Posterior cingulate gyrus (tissue), 11 donors: Measurements from ENCODE around the gene AP5S1.
"Not testable (repeated sequence)": the region's sequence is repeated elsewhere in the genome, so short reads cannot be mapped to it uniquely, and the experiment has no call there.

Experiments
- DNase-seq, 10 donors: peaks; one replicate each; pipeline versions ENCODE4 v3.0.0 to v3.0.0-alpha.2; 2020 to 2021; ENCODE audit warnings: mixed read lengths in 3 of 10
- intact Hi-C: fragments of 100-400 bp; cut with DNase I; formaldehyde crosslinking; loops from one replicate; pipeline ENCODE4 v1.15.1; 2023

The AP5S1 gene

DNA sequence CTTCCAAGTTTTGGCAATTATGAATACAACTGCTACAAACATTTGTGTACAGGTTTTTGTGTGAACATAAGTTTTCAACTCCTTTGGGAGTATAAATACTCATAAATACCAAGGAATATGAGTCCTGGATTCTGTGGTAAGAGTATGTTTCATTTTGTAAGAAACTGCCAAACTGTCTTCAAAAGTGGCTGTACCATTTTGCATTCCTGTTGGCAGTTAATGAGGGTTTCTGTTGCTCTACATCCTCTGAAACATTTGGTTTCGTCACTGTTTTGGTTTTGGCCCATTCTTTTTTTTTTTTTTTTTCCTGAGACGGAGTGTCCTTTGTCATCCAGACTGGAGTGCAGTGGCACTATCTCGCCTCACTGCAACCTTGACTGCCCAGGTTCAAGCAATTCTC, 8.5 kb downstream of the AP5S1 start:
- intact Hi-C loops = no loop called here
- no peak for DNase-seq

DNA sequence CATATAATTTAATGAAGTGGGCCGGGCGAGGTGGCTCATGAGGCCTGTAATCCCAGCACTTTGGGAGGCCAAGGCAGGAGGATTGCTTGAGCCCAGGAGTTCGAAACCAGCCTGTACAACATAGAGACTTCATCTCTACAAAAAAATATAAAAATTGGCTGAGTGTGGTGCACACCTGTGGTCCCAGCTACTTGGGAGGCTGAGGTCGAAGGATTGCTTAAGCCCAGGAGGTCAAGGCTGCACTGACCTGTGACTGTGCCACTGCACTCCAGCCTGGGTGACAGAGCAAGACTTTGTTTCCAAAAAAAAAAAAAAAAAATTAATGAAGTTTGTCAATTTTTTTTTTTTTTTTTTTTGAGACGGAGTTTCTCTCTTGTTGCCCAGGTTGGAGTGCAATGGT, 9.5 kb downstream of the AP5S1 start:
- DNase-seq, intact Hi-C loops: not testable (repeated sequence)

DNA sequence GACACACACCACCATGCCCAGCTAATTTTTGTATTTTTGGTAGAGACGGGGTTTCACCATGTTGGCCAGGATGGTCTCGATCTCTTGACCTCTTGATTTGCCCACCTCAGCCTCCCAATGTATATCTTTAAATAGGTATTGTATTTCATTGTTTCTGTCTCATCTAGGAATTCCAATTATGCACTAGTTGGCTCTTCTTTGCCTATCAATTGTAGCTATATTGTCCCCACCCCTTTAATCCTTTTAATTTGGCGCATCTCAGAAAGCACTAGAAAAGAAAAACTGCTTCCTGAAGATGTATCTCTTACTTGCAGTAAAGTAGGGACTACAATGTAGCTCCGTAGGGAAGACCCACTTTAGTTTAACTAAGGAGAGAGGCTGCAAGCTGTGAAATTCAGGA, 15.8 kb downstream of the AP5S1 start:
- intact Hi-C loops = no loop called here
- no peak for DNase-seq

DNA sequence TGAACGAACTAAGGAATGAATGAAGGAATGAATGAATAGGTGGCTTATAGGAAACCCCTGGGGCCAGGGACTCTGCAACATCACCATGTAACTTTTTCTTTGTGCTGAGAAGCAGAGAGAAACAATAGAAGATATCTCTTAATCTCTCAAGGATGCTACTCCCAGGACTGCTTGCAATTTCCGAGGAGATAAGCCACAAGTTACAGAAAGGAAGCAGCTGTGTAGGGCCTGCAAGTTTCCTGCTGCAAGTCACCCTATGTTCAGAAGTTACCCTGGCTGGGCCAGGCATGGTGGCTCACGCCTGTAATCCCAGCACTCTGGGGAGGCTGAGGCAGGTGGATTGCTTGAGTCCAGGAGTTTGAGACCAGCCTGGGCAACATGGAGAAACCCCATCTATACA, 19.0 kb downstream of the AP5S1 start:
- intact Hi-C loops = no loop called here
- peak in 1 of 10 donors; percentile 7 for DNase-seq

DNA sequence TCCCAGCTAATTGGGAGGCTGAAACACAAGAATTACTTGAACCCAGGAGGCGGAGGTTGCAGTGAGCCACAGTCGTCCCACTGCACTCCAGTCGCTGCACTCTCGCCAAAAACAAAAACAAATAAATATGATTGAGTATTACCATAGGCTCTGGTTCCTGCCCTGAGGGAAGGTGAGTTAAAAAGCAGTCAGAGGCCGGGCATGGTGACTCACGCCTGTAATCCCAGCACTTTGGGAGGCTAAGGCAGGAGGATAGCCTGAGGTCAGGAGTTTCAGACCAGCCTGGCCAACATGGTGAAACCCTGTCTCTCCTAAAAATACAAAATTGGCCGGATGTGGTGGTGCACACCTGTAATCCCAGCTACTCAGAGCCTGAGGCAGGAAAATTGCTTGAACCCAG, 19.9 kb downstream of the AP5S1 start:
- peak in 1 of 10 donors; percentile 18 for DNase-seq
- intact Hi-C loops = not testable (repeated sequence)

DNA sequence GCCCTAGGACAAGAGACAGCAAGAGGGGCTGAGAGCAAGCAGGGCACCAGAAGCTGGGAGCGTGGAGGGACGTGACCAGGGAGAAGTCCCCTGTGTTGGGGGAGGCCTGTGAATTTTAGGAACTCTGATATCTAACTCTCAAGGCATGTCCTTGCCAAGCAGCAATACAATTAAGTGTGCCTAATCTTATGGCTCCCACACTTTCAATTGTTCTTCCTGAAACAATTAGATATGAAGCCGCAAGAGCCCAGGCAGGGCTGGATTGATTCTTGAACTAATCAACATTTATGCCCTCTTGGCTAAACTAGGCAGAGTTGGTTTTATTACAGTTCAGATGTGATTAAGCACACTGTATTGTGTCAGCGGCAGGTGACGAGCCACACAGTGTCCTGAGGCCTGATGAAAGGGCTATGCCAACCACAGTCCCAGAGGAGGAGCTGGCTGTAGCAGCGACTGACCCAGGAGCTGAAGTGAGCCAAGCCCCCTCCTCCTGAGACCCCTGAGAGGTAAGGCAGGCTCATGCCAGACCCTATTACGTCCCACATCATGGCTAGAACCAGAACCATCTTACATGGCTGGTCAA, 22.1 kb downstream of the AP5S1 start:
- intact Hi-C loops = no loop called here
- peak in 2 of 10 donors; percentile 7 to 16 for DNase-seq

DNA sequence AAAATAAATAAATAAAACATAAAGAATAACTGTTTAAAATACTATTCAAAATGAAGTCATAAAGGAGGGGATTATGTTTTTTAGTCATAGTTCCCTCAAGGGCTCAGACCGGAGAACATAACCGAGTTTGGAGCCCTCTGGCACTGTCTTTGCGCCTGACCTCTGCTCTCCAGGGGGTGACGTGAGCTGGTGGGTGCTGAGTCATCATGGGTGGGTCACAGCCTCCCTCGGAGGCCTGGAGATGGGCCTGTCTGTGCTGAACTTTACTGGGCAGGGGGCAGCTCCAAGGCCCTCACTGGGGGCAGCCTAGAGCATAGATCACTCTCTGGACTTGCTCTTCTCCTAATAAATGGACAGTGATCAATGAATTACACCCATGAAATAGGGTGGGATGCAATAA, 23.1 kb downstream of the AP5S1 start:
- intact Hi-C loops = no loop called here
- DNase-seq = peak in 1 of 10 donors; percentile 52

DNA sequence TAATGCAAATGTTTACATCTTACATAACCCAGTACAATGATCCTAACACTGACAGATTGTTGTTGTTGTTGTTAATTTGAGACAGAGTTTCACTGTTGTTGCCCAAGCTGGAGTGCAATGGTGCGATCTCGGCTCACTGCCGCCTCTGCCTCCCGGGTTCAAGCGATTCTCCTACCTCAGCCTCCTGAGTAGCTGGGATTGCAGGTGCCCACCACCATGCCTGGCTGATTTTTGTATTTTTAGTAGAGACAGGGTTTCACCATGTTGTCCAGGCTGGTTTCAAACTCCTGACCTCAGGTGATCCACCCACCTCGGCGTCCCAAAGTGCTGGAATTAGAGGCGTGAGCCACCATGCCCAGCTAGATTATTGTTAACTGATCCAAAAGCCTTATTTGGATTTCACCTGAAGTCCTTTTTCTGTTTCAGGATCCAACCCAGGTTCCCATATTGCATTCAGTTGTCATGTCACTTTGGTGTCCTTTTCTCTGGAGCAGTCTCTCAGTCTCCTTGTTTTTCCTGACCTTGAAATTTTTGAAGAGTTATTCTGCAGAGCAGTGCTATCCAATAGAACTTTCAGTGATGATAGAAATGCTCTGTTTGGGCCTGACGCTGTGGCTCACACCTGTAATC, 23.8 kb downstream of the AP5S1 start:
- intact Hi-C loops = not testable (repeated sequence)
- DNase-seq = peak in 1 of 10 donors; percentile 0

DNA sequence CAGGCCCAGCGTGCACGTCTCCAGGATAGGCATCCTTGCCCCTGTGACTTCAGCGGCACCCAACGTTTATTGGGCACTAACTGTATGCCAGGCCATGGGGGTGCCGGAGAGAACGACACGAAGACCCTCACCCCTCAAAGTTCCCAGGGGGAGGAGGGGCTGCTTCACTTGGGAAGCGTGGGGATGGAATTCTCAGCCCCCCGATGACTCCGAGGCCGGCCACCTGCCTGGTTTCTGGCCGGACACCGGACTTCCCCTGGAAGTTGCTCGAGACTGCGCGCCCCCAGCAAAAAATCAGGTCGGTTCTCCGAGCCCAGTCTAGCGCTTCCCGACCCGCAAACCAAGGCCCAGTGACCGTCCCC, 26.0 kb downstream of the AP5S1 start:
- intact Hi-C loops = loop anchor here (2.0 kb wide), 1 partner anchor 60 kb away; the partner anchor contains the start of gene CENPB
- DNase-seq = peak in 1 of 10 donors; percentile 35

DNA sequence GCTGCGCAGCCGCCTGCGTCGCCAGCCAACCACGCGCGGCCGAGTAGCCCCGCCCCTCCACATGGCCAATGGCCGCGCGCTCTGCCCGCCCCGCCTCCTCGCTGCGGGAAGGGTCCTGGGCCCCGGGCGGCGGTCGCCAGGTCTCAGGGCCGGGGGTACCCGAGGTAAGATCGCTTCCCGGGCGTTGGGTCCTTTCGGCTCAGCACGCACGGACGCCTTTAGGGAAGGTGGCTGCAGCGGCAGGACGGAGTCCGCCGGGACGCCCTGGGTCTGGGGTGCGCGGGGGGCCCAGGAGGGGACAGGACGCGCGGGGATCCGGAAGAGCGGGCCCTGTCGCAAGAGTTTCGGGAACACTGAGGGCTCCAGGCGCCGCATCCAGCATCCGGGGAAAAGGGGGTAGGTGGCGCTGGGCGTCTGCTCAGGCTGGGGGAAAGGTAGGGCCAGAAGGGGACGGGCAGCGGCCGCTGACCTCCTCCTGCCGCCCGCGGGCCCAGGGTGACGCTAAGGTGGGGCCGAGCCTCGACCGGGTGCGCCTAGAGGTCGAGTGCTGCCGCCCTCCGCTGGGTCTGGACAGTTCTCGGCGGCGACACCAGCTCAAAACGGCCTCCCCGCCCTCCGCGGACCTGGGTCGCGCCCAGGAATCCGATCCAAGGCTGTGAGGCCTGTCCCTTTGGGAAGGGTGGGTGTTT, 26.5 kb downstream of the AP5S1 start, which contains the start of gene MAVS:
Gene MAVS, plus strand, starts transcription at position 95 of the 689 bp plus-strand sequence. CDS start 7,791 bp downstream, outside the sequence.
- peak; percentile 82 to 99 (median 89) for DNase-seq
- intact Hi-C loops = loop anchor here (2.0 kb wide), 1 partner anchor 60 kb away; the partner anchor contains the start of gene CENPB

DNA sequence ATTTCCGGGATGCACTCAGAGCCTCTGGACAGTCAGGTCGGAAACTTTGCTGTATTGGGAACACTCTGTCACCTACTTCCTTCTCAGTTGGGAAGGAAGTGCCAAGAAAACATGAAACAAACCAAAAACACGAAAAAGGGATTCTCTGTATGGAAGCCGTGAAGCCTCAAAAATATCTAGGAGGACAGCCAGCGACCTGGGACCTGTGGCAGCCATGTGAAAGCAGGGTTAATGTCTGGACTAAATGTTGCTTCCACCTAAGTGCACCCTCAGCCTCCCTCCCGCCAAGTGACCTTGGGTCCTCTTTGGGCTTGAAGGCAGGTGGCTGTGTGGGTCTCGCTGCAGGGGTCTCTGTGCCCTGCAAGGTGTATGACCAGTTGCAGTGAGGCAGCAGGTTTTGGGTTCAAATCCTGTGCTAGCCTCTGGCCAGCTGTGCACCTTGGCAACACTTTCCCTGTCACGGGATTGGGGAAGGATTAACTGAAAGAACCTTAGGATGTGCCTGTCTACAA, 27.1 kb downstream of the AP5S1 start:
- DNase-seq = peak in 1 of 10 donors; percentile 58
- intact Hi-C loops = loop anchor here (2.0 kb wide), 1 partner anchor 61 kb away; the partner anchor contains the start of gene CENPB

DNA sequence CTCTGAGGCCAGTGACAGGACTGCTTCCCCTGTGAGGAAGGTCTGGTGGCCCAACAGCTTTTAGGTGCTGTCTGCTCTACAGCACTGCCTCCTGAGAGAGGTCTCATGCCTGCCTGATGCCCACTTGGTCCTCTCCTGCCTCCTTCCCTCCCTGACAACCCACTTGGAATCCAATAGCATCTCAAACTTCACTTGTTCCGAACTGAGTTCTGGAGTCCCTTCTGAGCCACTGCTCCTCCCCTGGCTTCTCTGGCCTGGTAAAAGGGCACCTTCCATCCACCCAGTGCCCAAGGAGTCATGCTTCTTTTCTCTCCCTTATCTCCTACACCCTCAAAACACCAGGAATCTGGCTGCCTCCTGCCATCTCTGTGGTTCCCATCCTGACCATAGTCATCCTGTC, 28.2 kb downstream of the AP5S1 start:
- intact Hi-C loops = no loop called here
- peak in 1 of 10 donors; percentile 0 for DNase-seq

DNA sequence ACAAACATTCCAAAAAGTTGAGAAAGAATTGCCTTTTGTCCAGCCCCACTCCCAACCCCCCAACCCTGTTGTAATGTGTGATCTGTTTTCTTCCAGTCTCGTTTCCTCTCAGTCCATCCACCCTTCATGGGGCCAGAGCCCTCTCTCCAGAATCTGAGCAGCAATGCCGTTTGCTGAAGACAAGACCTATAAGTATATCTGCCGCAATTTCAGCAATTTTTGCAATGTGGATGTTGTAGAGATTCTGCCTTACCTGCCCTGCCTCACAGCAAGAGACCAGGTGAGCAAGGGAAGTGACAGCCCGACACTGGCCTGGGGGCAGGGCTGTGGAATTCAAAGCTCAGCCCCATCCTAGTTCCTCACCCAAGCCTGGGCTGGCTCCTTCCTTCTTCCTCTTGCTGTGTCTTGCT, 34.1 kb downstream of the AP5S1 start:
- peak in 1 of 10 donors; percentile 0 for DNase-seq
- intact Hi-C loops = no loop called here

DNA sequence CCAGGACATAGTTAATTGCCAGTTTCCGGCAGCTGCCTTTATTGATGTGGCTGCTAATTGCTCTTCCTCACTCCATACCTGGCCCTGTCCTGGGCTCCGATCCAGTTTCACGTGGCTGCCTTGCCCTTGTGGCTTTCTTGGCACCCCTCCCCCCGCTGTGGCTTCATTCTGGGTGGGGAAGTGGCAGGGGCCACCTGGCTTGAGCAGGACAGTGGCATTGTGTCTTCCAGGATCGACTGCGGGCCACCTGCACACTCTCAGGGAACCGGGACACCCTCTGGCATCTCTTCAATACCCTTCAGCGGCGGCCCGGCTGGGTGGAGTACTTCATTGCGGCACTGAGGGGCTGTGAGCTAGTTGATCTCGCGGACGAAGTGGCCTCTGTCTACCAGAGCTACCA, 37.1 kb downstream of the AP5S1 start:
- intact Hi-C loops = no loop called here
- DNase-seq = peak in 2 of 10 donors; percentile 48 to 52

DNA sequence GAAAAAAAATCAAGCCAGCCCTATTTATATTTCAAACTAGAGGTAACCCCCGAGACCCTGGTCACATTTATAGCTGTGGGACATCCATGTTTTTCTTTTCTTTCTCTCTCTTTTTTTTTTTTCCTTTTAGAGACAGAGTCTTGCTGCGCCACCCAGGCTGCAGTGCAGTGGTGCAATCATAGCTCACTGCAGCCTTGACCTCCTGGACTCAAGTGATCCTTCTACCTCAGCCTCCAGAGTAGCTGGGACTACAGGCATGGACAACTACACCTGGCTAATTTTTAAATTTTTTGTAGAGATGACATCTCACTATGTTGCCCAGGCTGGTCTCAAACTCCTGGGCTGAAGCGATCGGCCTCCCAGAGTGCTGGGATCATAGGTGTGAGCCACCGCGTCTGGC, 38.3 kb downstream of the AP5S1 start:
- no peak for DNase-seq
- intact Hi-C loops = no loop called here

DNA sequence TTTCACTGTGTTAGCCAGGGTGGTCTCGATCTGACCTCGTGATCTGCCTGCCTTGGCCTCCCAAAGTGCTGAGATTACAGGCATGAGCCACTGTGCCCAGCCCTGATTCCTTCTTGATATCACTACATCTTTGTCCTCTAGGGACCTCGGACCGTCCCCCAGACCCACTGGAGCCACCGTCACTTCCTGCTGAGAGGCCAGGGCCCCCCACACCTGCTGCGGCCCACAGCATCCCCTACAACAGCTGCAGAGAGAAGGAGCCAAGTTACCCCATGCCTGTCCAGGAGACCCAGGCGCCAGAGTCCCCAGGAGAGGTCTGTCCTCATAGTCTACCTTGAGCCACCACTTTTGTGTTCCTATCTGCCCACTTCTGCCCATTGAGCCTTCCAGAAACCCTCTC, 40.8 kb downstream of the AP5S1 start:
- intact Hi-C loops = no loop called here
- peak in 1 of 10 donors; percentile 6 for DNase-seq

DNA sequence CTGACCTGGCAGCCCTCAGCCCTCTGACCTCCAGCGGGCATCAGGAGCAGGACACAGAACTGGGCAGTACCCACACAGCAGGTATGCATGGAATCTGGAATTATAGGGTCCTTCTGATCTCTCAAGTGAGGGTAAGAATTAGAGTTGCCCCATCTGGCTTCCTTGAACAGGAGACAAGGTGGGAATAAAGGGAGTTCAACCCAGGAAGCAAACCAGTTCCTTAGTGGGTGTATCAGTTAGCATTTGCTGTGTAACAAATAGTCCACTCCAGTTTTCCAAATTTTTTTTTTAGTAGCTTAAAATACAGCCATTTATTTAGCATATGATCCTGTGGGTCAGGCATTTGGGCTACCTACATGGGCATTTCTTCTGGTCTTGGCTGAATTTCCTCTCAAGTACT, 42.0 kb downstream of the AP5S1 start:
- intact Hi-C loops = no loop called here

DNA sequence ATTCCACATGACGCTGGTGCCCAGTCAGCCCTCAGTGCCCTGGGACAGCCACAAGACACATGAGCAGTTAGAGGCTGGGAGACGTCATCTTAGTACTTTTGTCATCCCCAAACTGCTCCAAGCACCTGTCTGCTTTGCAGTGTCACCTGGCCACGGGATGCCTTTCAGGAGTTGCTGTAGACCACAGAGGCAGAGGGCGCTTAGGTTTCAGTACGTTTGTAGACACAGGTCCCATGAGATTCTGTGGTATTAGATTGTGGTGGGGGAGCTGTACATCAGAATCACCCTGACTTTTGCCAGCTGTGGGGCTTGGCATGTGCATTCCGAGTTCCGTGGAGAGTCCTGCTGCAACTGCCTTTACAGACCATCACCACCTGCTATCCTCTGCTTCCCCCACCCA, 43.0 kb downstream of the AP5S1 start:
- intact Hi-C loops = no loop called here
- DNase-seq = no peak

More for the DNA sequence above, 42.0 kb downstream of the AP5S1 start:
- no peak for DNase-seq

DNA sequence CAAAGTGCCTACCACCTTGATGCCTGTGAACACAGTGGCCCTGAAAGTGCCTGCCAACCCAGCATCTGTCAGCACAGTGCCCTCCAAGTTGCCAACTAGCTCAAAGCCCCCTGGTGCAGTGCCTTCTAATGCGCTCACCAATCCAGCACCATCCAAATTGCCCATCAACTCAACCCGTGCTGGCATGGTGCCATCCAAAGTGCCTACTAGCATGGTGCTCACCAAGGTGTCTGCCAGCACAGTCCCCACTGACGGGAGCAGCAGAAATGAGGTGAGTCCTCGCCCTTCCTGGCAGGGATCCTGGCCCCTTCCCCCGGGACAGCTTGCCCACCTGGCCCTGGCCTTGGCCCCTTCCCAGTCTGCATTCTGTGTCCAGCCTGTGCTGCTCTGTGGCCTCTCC, 44.2 kb downstream of the AP5S1 start:
- no peak for DNase-seq

DNA sequence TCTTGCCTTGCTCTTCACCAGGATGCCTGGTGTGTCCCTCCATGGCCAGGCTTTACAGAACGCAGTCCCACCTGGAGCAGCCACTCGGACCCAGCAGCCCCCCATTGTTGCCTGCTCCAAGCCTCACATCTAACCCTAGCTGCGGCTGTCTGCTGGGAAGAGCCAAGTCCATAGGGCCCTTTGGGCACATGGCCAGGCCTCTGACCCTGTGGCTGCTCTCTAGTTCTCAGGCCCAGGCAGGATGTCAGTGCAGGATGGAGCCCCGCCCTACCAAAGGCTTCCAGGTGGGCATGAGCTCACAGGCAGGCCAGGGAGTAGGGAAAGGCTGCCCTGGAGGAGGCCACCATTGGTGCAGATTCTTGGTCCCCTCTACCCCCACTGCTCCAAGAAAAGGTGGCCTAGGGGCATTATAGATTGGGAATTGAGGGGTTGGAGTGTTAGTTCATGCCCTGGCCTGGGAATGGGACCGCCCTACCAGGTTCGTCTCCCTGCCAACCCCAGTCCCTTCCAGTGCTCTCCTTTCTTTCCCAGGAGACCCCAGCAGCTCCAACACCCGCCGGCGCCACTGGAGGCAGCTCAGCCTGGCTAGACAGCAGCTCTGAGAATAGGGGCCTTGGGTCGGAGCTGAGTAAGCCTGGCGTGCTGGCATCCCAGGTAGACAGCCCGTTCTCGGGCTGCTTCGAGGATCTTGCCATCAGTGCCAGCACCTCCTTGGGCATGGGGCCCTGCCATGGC, 45.0 kb downstream of the AP5S1 start:
- intact Hi-C loops = no loop called here
- no peak for DNase-seq

More for the DNA sequence above, 44.2 kb downstream of the AP5S1 start:
- intact Hi-C loops = no loop called here
